Measurements from ENCODE around the gene TBXAS1. TPM values are rescaled to one million over a fixed set of nuclear protein-coding genes. Genes with fewer than 3 reads are reported as not detected.

The TBXAS1 gene
- total RNA-seq, 2 donors from 2014 or later, result 3.6 to 10.6 TPM

DNA sequence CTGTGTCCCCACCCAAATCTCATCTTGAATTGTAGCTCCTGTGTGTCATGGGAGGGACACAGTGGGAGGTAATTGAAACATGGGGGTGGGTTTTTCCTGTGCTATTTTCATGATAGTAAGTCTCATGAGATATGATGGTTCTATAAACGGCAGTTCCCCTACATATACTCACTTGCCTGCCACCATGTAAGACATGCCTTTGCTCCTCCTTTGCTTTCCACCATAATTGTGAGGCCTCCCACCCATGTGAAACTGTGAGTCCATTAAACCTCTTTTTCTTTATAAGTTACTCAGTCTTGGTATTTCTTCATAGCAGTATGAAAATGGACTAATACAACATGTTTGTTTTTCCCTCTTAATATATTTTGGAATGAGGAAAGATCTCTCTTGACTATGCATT lies 24.5 kb upstream of the TBXAS1 start:
- intact Hi-C loops (cut with DNase I), result no loop called here
- Histone ChIP-seq H3K9me3 (no peaks in the 10 kb centered on the region), H3K27ac (no peak overlapping the region), H3K4me1 (no peaks in the 10 kb centered on the region), H3K36me3 (replicated peaks in 1 of 2; ENCODE audit: insufficient read depth in 1 of 2, low read depth in 2 of 2) (no peaks in the 10 kb centered on the region), H3K4me3 (no peak overlapping the region), H3K27me3 (no peaks in the 10 kb centered on the region)
- DNase-seq (no peak), ATAC-seq (no peak)
- TF ChIP-seq, protein P1, sequence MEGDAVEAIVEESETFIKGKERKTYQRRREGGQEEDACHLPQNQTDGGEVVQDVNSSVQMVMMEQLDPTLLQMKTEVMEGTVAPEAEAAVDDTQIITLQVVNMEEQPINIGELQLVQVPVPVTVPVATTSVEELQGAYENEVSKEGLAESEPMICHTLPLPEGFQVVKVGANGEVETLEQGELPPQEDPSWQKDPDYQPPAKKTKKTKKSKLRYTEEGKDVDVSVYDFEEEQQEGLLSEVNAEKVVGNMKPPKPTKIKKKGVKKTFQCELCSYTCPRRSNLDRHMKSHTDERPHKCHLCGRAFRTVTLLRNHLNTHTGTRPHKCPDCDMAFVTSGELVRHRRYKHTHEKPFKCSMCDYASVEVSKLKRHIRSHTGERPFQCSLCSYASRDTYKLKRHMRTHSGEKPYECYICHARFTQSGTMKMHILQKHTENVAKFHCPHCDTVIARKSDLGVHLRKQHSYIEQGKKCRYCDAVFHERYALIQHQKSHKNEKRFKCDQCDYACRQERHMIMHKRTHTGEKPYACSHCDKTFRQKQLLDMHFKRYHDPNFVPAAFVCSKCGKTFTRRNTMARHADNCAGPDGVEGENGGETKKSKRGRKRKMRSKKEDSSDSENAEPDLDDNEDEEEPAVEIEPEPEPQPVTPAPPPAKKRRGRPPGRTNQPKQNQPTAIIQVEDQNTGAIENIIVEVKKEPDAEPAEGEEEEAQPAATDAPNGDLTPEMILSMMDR (IDR thresholded peaks at IDR 0.05), result no peak
- no peak for TF ChIP-seq POLR2A (IDR thresholded peaks at IDR 0.05)
- 96% methylated on average over 1 of the region's 1 CpG for WGBS, 2 donors

DNA sequence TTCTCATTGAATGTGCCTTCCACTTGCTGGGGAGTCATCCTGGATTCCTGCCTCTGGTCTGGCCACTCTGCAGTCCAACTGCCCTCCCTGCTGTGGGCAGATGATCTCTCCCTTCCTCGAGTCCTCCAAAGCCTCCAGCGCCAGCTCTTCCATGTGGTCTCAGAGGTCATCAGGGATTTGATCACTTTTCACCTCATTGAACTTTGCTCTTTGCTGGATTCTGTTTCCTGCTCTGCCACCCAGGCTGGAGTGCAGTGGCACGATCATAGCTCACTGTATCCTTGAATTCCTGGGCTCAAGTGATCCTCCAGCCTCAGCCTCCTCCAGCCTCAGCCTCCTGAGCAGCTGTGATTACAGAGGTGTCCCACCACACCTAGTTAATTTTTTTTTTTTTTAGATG lies 22.1 kb upstream of the TBXAS1 start:
- Histone ChIP-seq H3K4me3 (no peak overlapping the region), H3K9me3 (no peaks in the 10 kb centered on the region), H3K4me1 (no peaks in the 10 kb centered on the region), H3K27me3 (no peaks in the 10 kb centered on the region), H3K36me3 (replicated peaks in 1 of 2; ENCODE audit: insufficient read depth in 1 of 2, low read depth in 2 of 2) (no peaks in the 10 kb centered on the region), H3K27ac (no peak overlapping the region)
- intact Hi-C loops (cut with DNase I), result no loop called here
- ATAC-seq, result no peak
- no peak for DNase-seq
- TF ChIP-seq POLR2A (IDR thresholded peaks at IDR 0.05), result no peak
- TF ChIP-seq, protein P1 (IDR thresholded peaks at IDR 0.05), result no peak
- 75 to 77% methylated on average over 3 of the region's 3 CpGs for WGBS, 2 donors

DNA sequence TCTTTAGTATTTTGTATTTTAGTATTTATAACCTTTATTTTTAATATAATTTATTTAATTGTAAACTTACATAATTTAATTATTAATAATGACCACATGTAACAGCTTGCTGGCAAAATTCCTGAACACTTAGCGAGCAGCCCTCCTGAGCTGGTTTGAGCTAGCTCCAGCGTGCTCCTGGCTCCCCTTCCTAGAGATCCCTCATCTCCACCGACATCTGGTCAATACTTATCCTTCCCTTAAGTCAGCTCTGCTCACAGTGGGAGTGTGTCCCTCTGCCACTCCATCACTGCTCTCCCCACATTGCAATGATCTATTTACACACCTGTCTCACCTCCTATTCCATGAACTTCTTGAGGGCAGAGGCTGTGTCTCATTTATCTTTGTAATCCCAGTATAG lies 20.6 kb upstream of the TBXAS1 start:
- Histone ChIP-seq H3K27me3 (no peaks in the 10 kb centered on the region), H3K4me1 (no peaks in the 10 kb centered on the region), H3K4me3 (no peak overlapping the region), H3K36me3 (replicated peaks in 1 of 2; ENCODE audit: insufficient read depth in 1 of 2, low read depth in 2 of 2) (no peaks in the 10 kb centered on the region), H3K9me3 (no peaks in the 10 kb centered on the region), H3K27ac (no peak overlapping the region)
- no peak for TF ChIP-seq POLR2A (IDR thresholded peaks at IDR 0.05)
- TF ChIP-seq, protein P1 (IDR thresholded peaks at IDR 0.05), result no peak
- WGBS, 2 donors, result 65 to 67% methylated on average over 3 of the region's 3 CpGs
- intact Hi-C loops (cut with DNase I), result no loop called here
- no peak for DNase-seq
- no peak for ATAC-seq

DNA sequence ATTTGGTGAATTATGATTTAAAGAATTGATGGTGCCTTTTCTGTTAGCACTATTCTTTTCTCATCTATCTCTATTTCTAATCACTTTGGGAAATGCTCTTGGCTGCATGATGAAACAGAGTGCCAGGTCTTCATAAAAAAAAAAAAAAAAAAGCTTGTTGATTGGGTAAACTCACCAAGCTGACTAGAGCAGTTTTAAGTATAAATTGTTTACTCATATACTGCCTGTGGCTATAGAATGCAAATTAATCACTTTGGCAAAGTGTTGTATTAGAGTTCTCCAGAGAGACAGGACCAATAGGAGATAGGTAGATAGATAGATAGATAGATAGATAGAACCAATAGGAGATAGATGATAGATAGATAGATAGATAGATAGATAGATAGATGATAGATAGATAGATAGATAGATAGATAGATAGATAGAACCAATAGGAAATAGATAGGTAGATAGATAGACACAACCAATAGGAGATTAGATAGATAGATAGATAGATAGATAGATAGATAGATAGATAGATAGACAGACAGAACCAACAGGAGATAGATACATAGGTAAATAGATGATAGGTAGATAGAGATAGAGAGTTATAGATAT lies 20.1 kb upstream of the TBXAS1 start:
- intact Hi-C loops (cut with DNase I), result no loop called here
- Histone ChIP-seq H3K27ac (no peak overlapping the region), H3K4me3 (no peak overlapping the region), H3K4me1 (no peaks in the 10 kb centered on the region), H3K27me3 (no peaks in the 10 kb centered on the region), H3K9me3 (no peaks in the 10 kb centered on the region), H3K36me3 (replicated peaks in 1 of 2; ENCODE audit: insufficient read depth in 1 of 2, low read depth in 2 of 2) (no peaks in the 10 kb centered on the region)
- no peak for TF ChIP-seq POLR2A (IDR thresholded peaks at IDR 0.05)
- TF ChIP-seq, protein P1 (IDR thresholded peaks at IDR 0.05), result no peak
- DNase-seq, result no peak
- ATAC-seq, result no peak

DNA sequence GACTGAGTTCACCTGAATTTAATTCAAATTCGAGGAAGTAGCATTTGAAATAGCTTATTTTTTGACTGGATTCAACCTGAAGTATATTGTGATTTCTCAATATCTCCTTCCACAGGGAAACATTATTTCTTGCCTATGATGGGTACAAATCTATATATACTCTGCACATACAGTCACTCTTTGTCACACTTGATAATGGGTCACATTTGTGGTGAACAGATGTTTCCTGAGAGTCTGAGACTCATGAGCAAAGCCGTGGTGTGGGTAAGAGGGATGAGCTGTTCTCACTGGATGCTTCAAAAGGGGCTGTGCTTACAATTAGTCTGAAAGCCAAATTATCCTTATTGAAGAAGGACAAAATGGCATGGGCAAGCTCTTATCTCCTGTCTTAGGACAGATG lies 18.0 kb upstream of the TBXAS1 start:
- ATAC-seq (no peak), DNase-seq (no peak)
- H3K4me1 ChIP-seq, result no peaks in the 10 kb centered on the region
- no peaks in the 10 kb centered on the region for H3K27me3 ChIP-seq
- no peaks in the 10 kb centered on the region for H3K9me3 ChIP-seq
- intact Hi-C loops (cut with DNase I), result no loop called here
- no peak overlapping the region for H3K27ac ChIP-seq
- no peak for TF ChIP-seq POLR2A (IDR thresholded peaks at IDR 0.05)
- TF ChIP-seq, protein P1 (IDR thresholded peaks at IDR 0.05), result no peak
- WGBS, 2 donors, result 51 to 76% methylated on average over 2 of the region's 2 CpGs
- no peaks in the 10 kb centered on the region for H3K36me3 ChIP-seq (replicated peaks in 1 of 2; ENCODE audit: insufficient read depth in 1 of 2, low read depth in 2 of 2)
- no peak overlapping the region for H3K4me3 ChIP-seq
